ACC112 (cell line): ENCODE measurements around the gene ZNRF1.
"Not testable (repeated sequence)": the region's sequence is repeated elsewhere in the genome, so short reads cannot be mapped to it uniquely, and the experiment has no call there.

Experiments used
- H2AFZ ChIP-seq: fragments of 200-600 bp; sonication (generic); one replicate; pipeline ENCODE4 v1.6.0; 2017; ENCODE audit warnings: antibody characterized with exemption, low read length; ENCODE audit not compliant: unreplicated experiment
- H3K27ac ChIP-seq: fragments of 200-600 bp; sonication (generic); 2 replicates; pipeline ENCODE4 v1.5.1; 2014; ENCODE audit warnings: low read depth, mild to moderate bottlenecking, antibody characterized with exemption, low read length, moderate library complexity
- H3K27me3 ChIP-seq: fragments of 200-600 bp; sonication (generic); 2 replicates; pipeline ENCODE4 v1.6.1; 2014; ENCODE audit warnings: mild to moderate bottlenecking, antibody characterized with exemption, low read length, moderate library complexity, mixed read lengths; ENCODE audit not compliant: insufficient read depth
- H3K36me3 ChIP-seq: fragments of 200-600 bp; sonication (generic); 2 replicates; pipeline ENCODE4 v1.6.1; 2016; ENCODE audit warnings: mild to moderate bottlenecking, antibody characterized with exemption, low read length, moderate library complexity, mixed read lengths; ENCODE audit not compliant: insufficient read depth
- H3K4me1 ChIP-seq: fragments of 200-600 bp; sonication (generic); one replicate; pipeline ENCODE4 v1.6.1; 2016; ENCODE audit warnings: low read length, mixed read lengths; ENCODE audit not compliant: insufficient read depth, unreplicated experiment, control insufficient read depth
- H3K4me3 ChIP-seq: fragments of 200-600 bp; sonication (generic); 2 replicates; pipeline ENCODE4 v1.5.1; 2014; ENCODE audit warnings: mild to moderate bottlenecking, low read depth, low read length
- H3K79me2 ChIP-seq: fragments of 200-600 bp; sonication (generic); one replicate; pipeline ENCODE4 v1.6.0; 2016; ENCODE audit warnings: low read length; ENCODE audit not compliant: control insufficient read depth, unreplicated experiment, insufficient read depth

The ZNRF1 gene

DNA sequence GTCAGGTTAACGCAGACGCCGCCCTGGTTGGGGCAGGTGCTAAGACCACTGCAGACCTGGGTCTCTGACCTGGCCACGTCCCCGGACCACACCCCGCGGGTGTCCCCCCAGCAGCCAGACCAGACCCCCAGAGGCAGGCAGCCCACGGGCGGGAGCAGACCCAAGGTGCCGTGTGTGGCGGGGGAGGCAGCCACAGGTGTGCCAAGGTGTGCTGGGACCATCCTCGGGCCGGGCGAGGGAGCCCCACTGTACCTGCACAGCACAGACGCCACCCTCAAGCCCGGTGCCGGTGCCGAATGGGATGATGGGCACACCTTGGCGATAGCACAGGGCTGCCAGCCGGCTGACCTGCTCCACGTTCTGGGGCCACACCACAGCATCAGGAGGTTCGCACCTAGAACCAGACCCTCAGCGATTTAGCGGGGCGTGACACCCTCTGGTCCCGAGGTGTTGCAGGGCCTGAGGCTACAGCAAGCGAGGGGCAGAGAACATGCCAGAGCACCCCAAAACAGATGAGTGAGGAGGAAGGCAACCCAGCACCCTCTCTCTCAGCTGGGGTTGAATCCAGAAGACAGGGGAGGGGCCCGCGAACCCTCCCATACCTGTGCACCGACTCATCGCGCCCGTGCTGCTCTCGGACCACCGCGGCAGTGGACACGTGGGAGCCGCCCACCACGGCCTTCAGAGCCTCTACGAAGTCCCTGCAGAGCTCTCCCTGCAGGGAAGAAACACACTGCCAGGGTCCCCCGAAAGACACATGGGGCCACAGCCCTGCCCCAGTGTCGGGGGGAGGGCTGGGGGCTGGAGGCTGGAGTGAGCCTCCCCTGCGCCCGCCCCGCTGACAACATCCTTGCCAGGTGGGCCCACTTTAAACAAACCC, 116.4 kb downstream of the ZNRF1 start:
- H3K4me1 ChIP-seq, result peaks cover 11% of the 10 kb centered on the region
- H3K27ac ChIP-seq, result no peak overlapping the region
- H3K36me3 ChIP-seq, result no peaks in the 10 kb centered on the region
- no peak overlapping the region for H3K4me3 ChIP-seq
- H2AFZ ChIP-seq, result no peak overlapping the region
- no peaks in the 10 kb centered on the region for H3K27me3 ChIP-seq
- H3K79me2 ChIP-seq, result no peaks in the 10 kb centered on the region

DNA sequence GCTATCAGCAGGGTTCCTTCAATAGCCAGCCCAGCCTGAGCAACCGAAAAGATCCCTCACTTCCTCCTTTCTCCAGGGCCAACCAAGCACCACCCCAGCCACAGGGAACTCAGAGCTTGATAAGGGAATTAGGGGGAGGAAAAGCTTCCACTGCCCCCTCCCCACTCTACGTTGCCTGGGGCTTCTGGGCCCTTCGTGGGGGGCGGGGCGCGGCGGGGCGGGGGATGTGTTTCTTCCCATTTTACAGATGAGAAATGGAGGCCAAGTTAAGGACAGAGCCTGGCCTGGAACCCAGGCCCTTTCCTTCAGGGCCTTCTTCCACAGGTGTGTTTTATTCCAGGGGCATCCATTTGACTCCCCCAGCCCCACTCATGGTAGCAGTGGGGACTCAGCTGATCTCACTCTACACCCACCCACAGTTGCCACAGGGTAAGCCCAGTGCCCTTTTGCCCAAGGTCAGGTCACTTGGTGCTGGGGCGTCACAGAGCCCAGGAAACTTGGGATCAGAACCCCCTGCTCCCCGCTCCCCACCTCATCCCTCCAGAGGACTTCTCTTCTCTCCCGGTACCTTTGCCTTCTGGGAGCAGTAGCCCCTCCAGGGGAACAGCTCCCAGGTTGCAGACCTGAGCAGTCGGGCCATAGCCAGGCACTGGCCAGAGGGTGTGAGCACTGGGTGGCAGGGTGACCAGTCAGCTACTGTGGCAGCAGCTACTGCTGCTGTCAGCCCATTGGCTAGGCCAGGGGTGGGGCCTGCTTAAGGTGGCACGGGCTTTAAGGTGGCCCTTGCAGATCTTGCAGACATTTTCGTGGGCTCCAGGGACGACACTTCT, 117.5 kb downstream of the ZNRF1 start, which contains the start of gene LDHD:
Gene LDHD, minus strand, starts transcription at position 700 of the 830 bp plus-strand sequence. Its CDS starts 60 bp downstream, at position 640.
- H3K27me3 ChIP-seq, result no peaks in the 10 kb centered on the region
- no peaks in the 10 kb centered on the region for H3K79me2 ChIP-seq
- H3K36me3 ChIP-seq, result no peaks in the 10 kb centered on the region
- peaks cover 3% of the 10 kb centered on the region for H3K4me1 ChIP-seq
- H3K27ac ChIP-seq, result no peak within 1 kb of the TSS
- peak within 1 kb of the TSS; percentile 28 for H3K4me3 ChIP-seq
- H2AFZ ChIP-seq, result no peak within 1 kb of the TSS

DNA sequence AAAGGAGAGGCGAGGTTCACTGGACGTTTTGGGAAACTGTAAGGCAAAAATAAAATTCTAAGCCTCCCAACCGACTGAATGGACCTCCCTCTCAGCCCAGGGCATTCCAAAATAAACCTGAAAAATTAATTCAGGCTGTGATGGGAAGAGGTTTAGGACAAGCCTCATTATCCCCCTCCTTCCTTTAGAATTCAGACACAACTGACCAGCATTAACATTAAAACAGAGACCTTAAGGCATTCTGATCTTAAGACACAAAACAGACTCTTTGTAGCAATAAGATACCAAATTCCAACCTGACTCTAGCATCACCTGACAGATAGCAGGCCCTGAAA, 118.1 kb downstream of the ZNRF1 start:
- Histone ChIP-seq H2AFZ (no peak overlapping the region), H3K27me3 (no peaks in the 10 kb centered on the region), H3K36me3 (no peaks in the 10 kb centered on the region), H3K4me3 (no peak overlapping the region), H3K79me2 (no peaks in the 10 kb centered on the region), H3K27ac (no peak overlapping the region), H3K4me1 (no peaks in the 10 kb centered on the region)

DNA sequence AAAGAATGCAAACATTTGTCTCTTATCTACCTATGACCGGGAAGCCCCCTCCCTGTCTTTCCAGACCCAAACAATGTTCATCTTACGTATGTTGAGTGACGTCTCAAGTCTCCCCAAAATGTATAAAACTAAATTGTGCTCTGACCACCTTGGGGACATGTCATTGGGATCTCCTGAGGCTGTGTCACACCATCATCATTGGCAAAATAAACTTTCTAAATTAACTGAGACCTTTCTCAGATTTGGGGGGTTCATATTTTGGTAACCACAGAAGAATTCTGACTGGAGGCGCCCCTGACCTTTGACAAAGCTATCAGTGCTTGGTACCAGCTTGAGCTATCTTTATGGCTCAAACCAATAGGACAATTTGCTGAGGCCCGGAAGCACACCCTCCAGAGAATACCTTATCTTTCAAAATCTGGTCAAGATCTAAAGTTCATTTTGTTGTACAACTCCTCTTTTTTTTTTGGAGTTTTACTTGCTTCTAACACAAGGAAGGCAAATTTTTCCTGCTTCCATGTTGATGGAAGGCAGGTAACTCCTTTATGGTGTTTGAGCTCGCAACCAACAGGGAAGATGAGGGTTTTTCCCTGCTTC, 120.2 kb downstream of the ZNRF1 start:
- no peaks in the 10 kb centered on the region for H3K4me1 ChIP-seq
- H3K4me3 ChIP-seq, result no peak overlapping the region
- no peaks in the 10 kb centered on the region for H3K36me3 ChIP-seq
- H3K79me2 ChIP-seq, result no peaks in the 10 kb centered on the region
- no peak overlapping the region for H2AFZ ChIP-seq
- no peak overlapping the region for H3K27ac ChIP-seq
- no peaks in the 10 kb centered on the region for H3K27me3 ChIP-seq

DNA sequence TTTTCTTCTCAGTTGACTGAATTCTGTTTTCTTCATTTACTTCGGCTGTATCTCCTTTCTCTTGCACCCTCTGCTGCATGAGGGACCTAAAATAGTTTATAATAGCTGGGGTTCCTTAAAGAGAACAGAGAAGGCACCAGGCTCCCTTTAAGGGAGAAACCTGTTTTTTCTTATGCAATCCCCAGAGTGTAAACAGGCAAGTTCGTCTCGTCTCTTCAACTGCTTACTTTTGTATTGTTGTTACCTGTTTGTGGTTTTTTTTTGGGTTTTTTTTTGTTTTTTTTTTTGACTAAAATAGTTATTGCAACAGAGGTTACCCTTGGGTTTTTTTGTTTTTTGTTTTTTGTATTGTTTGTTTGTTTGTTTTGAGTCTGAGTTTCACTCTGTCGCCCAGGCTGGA, 121.4 kb downstream of the ZNRF1 start:
- H3K27me3 ChIP-seq, result no peaks in the 10 kb centered on the region
- H3K79me2 ChIP-seq, result no peaks in the 10 kb centered on the region
- no peak overlapping the region for H3K4me3 ChIP-seq
- no peaks in the 10 kb centered on the region for H3K36me3 ChIP-seq
- no peak overlapping the region for H2AFZ ChIP-seq
- H3K27ac ChIP-seq, result no peak overlapping the region
- no peaks in the 10 kb centered on the region for H3K4me1 ChIP-seq

DNA sequence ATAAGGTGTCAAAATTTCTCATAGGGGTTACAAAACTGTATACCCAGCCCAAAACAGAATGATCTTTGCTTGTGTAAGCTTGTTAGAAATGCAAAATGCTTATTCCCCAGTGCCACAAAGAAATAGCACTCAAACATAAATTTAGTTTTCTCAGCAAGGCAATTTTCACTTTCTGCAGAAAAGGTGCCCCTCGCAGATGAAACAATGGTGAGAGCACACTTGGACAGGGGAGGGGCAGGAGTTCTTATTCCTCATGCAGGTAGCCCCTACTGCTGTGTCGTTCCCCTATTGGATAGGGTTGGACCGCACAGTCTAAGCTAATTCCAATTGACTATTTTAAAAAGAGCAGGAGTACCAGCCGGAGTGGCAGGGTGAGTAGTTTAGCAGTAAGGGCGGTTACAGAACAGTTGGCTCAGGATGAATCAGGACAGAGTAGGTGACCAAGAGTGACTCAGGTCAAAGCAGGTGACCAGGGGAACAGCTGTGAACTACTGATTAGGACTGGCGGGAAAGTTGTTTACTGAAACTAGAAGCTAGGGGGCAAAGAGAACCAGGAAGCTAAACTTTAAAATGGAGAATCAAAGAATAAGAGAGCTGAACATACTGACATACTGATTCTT, 123.2 kb downstream of the ZNRF1 start:
- H3K79me2 ChIP-seq, result no peaks in the 10 kb centered on the region
- H3K4me1 ChIP-seq, result no peaks in the 10 kb centered on the region
- no peaks in the 10 kb centered on the region for H3K27me3 ChIP-seq
- no peak overlapping the region for H3K4me3 ChIP-seq
- no peaks in the 10 kb centered on the region for H3K36me3 ChIP-seq
- H3K27ac ChIP-seq, result no peak overlapping the region
- H2AFZ ChIP-seq, result no peak overlapping the region

DNA sequence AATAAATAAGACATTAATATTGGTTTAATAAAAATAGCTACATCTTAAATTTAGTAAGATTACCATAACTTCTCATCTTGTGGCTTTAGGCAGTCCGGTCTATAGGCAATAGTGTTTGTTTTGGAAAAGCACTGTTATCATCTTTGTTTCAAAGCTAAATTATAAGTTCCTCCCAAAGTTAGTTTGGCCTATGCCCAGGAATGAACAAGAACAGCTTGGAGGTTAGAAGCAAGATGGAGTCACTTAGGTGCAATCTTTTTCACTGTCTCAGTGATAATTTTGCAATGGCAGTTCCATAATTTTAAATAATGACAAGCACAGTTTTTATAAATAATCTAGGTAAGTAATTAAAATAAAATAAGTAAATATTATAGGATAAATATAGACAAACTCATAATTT, 123.8 kb downstream of the ZNRF1 start:
- Histone ChIP-seq H3K27ac (no peak overlapping the region), H3K4me1 (no peaks in the 10 kb centered on the region), H2AFZ (no peak overlapping the region)

DNA sequence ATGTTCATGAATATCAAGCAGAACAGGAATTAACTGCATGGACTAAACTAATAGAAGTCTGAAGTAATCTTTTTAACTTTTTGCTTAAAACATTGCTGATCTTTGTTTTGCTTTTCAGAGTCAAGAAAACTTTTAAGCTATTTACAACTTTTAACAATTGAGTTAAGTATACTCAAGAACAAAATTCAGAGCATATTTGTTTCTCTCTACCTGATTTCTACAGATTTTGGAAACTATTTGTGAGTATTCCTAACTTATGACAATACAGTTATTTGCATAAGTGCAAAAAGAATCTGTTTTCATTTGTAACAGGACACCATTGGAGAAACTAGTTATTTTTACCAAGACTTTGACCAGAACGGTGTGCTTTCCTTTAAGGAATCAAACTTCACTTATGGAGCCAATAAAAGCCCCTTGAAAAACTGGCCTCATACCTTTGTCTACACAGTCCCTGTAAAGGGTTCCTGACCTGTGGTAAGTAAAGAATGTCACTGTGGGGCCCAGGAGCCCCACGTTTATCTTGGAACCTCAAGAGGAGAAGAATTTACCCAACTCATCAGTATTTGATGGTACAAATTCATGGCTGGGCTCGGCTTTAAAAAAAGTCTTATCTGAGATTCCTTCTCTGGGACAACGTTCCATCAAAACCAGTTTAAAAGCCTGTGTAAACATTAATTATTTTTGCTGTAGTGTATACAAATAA, 129.0 kb downstream of the ZNRF1 start:
- no peak overlapping the region for H3K27ac ChIP-seq

More for the DNA sequence above, 123.8 kb downstream of the ZNRF1 start:
- H3K4me3 ChIP-seq, result no peak overlapping the region
- no peaks in the 10 kb centered on the region for H3K36me3 ChIP-seq
- no peaks in the 10 kb centered on the region for H3K79me2 ChIP-seq
- H3K27me3 ChIP-seq, result no peaks in the 10 kb centered on the region

DNA sequence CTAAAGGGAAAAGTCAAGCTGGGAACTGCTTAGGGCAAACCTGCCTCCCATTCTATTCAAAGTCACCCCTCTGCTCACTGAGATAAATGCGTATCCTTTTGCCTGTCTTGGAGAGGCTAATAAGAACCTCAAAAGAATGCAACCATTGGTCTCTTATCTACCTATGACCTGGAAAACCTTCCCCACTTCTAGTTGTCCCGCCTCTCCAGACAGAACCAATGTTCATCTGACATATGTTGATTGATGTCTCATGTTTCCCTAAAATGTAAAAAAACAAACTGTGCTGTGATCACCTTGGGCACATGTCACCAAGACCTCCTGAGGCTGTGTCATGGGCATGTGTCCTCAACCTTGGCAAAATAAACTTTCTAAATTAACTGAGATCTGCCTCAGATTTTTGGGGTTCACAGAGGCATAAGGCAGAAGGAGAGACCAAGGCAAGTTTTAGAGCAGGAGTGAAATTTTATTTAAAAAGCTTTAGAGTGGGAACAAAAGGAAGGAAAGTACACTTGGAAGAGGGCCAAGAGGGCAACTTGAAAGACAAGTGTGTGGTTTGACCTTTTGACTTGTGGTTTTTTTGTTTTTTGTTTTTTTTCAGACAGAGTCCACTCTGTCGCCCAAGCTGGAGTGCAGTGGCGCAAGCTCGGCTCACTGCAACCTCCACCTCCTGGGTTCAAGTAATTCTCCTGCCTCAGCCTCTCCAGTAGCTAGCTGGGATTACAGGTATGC, 130.8 kb downstream of the ZNRF1 start:
- not testable (repeated sequence) for H3K79me2 ChIP-seq, H3K4me1 ChIP-seq, H3K36me3 ChIP-seq, H3K27ac ChIP-seq, H3K4me3 ChIP-seq, H2AFZ ChIP-seq, H3K27me3 ChIP-seq

More for the DNA sequence above, 129.0 kb downstream of the ZNRF1 start:
- Histone ChIP-seq H2AFZ (no peak overlapping the region), H3K79me2 (no peaks in the 10 kb centered on the region), H3K27me3 (peaks cover 8% of the 10 kb centered on the region; the same call in 1 of the 2 replicates), H3K4me1 (no peaks in the 10 kb centered on the region), H3K36me3 (no peaks in the 10 kb centered on the region), H3K4me3 (no peak overlapping the region)
